ENCODE measurements around the gene LHCGR.
"Not testable (repeated sequence)": the region's sequence is repeated elsewhere in the genome, so short reads cannot be mapped to it uniquely, and the experiment has no call there.

The LHCGR gene

DNA sequence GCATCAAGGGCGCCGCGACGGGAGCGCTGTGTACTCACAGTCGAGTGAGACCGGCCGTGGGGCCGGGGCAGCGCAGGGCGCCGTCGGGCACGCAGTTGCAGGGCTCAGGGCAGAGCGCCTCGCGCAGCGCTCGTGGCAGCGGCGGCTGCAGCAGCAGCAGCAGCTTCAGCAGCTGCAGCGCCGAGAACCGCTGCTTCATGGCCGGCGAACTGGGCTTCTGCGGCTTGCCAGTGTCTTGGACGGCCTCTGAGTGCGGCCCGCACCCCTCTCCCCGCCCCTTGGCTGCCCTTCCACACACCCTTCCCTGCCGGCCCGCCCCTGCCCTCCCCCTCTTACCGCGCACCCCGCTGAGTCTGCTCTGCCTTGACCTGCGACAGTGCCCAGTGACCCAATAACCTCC is at the start of gene LHCGR:
TSS of gene LHCGR (minus strand) at position 252 of the 400 bp plus-strand sequence. CDS start at position 199, 53 bp downstream.
- no peak for DNase-seq

DNA sequence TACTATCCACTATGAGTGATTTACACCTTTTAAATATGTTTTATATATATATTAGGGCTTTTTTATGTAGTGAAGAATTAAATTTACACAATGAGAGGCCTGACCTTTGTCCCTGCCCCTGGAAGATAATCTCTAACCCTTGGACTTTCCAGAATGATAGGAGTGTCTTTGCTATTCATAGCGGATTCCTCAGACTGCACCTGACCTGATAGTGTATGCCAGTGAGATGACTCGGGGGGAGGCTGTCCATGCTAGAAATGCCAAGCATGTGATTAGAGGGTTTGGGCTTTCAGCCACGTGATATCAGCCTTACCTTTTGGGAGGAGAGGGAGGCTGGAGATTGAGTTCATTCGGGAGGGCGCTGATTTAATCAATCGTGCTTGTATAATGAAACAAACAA is 44.1 kb upstream of the LHCGR start:
- DNase-seq = no peak

DNA sequence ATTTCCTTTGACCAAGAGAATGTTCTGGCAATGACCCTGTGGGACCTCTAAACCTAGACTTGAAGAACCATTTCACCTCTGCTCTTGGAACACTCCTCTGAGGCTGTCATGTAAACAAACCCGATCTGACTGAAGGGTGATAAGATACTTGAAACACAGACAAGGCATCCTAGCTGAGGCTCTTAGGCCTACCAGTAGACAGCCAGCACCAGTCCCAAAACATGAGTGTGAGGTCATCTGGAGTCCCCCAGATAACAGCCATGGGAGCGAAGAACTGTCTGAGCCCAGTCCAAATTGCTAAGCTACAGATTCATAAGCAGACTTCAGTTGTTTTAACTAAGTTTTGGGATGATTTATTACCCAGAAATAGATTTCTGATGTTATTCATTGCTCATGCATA is 39.5 kb upstream of the LHCGR start:
- no peak for DNase-seq

DNA sequence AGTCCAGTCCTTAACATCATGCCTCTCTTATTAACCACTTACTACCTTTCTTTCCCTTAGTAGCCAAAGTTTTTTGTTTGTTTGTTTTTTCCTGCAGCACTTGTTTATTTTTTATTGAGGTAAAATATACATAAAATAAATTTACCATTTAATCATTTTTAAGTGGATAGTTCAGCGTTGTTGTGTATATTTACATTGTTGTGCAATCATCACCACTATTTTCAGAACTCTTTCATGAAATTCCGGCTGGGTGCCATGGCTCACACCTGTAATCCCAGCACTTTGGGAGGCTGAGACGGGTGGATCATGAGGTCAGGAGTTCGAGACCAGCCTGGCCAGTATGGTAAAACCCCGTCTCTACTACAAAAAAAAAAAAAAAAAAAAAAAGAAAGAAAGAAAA is 38.1 kb upstream of the LHCGR start:
- no peak for DNase-seq

DNA sequence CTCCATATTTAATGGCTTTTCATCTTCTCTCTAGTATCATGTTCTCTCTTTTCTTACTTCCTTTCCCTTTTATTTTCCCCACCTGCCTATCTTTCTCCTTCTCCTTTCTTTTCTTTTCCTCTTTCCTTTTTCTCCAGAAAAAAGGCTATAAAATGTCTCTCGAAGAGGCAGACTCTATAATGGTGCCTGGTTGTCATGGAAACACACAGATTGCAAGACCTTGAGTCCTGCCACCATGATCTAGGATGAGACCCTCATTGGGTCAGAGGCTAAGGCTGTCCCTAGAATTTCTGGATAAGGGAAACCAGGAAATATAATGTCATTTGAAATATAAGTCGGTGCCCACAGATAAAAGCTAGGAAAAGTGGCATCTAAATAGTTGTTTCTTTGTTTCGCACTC is 36.5 kb upstream of the LHCGR start:
- no peak for DNase-seq

DNA sequence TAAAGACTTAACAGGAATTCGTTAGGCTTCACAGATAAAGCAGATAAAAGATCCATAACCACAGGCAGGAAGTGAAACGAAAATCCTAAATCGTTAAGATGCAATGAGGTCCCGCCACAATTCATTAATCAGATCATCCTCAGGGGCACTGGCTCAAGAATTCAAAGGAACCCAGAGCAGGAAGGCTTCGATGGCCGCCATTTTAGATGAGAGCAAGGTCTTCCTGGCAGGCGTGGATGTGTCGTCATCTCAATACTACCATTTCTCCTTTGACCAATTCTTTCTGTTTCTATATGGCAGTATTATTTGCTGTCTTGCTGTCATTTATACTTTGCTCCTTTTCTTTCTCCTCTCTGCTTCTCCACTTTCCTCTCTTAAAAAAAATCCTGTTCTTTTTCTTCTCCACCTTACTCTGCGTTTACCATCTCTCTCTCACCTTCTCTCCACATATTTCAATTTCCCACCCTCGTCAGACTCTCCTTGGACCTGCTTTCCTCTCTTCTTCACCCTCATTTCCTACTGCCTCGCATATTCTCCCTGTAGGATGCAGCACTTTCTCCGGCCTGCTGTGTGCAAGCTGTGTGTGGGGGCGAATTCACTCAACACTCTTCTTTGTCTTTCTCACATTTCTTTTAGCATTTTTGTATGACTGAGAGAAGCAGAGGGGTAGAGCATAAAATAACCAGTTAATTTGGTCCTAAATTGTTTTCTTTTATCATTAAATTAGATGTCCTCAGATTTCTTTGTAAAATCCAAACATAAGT is 35.1 kb upstream of the LHCGR start:
- no peak for DNase-seq

DNA sequence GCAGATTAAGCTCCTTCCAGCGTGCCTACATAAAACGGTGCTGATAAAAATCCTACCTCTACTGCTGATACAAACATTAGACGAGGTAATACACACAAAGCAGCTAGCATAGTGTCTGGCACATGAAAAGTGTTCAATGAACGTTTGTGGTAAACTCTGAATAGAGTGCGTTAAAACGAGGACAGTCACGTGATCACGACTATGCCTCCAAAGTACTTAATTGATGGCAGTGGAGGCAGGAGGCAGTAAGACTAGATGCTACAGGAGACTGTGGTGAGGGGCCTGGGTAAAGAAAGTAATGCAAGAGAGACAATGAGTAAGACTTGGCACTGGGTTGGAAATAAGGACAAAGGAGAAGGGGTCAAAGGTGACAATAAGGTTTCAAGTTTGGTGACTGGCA is 32.1 kb upstream of the LHCGR start:
- DNase-seq = no peak

DNA sequence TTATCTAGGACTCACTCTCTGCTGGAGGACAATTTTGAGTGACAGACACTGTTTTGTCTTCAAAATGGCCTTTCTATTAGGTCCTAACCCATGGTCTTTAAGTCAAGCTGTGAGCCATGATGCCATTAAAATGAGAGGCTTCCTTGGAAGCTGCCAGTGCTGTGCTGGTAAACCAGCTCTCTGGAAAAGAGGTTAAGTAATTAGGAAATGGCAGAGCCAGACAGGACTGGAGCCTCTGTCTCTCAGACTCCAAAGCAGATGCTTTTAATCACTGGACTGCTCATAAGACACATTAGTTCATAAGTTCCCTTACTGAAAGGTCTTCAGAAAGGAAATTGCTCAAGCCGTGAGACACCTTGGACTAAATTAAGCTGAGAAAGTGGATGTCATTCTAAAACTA is 25.8 kb upstream of the LHCGR start:
- no peak for DNase-seq

DNA sequence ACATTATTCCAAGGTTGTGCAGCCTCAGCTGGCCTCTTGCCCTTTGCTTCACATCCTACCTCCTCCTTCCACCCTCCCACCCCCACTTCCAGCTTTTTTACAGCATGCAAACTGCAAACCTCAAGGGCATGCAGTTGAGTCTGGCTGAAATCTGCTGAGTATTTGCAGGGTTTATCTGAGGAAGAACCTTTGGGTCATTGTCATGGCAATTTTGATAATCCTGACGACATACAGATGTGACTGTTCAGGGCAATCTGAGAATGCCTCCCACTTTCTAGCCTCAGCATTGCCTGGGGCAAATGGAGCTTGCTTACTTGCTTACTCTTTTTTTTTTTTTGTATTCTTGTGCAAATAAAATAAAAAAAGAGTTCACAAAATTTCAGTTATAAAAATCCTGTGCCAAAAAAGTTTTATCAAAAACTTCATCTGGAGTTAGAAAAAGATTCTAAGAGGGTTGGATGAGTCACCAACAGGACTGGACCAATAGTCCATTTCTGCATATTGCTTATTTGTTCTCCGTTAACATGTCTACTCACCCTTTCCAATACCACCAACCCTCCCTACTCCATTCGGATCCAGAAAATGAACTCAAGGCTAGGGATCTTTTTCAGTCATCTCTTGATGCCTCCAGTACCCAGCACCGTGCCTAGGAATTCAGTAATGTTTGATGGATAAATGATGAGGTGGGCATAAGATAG is 23.6 kb upstream of the LHCGR start:
- no peak for DNase-seq

DNA sequence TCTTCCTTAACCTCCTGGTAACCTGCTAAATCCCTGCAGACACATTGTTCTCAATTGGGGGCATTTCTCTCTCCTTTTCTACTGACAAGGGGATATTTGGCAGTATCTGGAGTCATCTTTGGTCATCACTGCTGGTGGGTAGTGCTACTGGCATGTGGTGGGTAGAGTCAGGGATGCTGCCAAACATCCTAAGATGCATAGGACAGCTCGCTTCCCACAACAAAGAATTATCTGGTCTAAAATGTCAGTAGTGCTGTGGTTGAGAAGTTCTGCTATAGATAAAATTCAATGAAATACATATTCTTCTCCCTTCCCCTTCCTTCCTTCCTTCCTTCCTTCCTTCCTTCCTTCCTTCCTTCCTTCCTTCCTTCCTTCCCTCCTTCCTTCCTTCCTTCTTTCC is 18.7 kb upstream of the LHCGR start:
- no peak for DNase-seq

DNA sequence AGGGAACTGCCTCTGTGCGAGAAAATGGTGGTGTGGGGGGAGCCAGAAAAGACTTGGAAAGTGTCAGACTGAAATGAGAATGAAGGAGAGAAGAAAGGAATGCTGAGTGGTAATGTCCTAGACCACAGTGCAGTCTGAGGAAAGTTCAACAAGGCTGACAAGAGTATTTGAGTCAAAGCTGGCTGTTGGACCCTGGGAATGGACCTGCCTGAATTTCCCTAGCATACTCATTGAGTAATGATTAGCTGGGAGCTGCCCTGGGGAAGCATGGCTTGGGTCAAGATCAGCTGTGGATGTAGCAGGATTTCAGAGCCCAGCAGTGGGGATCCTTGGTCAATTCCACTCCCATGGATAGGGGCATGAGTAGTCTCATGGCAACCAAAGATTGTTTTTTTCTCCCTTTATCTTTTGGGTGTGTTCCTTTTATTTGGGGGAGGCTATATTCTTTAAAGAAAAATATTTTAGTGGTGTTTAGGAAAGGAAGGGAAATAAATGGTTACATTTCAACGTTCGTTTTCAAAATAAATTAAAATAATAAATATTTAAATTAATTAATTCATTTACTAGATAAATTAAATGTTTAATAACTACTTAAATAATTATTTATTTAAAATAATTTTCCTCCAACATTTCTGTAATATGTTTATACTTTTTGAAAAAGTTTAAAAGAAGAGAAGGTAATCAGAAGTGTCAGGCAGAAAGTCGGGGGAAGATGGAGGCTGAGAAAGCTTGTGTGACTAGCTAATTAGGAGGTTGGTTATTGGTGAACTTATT is 15.9 kb upstream of the LHCGR start:
- no peak for DNase-seq

DNA sequence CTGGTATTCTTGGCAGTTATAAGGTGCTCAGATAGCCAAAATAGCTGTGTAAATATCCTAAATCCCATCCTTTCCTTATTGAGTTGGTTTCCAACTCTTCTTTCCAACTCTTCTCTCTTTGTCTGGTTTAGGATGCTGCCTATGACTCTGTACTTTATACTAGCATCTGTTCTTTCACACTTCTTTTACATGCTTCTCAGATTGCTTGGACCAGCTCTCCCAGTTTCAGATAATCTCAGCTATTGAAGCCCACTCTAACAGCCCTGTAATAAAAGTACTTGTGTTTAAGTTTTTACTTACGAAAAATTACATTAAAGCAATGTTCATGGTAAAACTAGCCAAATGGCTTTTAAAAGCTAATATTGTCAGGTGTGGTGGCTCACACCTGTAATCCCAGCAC is 14.7 kb upstream of the LHCGR start:
- DNase-seq = no peak

DNA sequence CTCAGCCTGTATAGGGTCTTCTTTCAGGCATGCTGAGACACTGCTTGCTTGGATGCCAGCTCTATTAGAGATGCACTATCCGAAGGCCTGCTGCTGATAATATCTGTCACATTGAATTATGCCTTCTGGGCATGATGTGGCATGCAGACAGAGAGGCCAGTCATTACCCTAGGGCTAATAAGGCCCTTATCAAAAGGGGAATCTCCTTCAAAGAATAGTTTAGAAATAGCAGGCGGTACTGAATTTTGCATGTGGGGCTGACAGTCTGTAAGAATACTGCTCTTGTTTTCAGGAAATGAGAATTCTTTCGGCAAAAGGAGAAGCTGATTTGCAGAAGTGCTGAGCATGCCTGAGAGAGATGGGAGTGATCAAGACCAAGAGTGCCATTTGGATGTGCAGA is 13.1 kb upstream of the LHCGR start:
- DNase-seq = no peak

DNA sequence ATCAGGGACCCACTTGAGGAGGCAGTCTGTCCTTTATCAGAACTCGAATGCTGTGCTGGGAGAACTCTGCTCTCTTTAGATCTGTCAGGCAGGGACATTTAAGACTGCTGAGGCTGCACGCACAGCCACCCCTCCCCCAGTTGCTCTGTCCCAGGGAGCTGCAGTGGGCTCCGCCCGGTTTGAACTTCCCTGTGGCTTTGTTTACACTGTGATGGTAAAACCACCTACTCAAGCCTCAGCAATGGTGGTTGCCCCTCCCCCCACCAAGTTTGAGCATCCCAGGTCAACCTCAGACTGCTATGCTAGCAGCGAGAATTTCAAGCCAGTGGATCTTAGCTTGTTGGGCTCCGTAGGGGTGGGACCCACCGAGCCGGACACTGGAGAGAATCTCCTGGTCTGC is 11.8 kb upstream of the LHCGR start:
- no peak for DNase-seq

DNA sequence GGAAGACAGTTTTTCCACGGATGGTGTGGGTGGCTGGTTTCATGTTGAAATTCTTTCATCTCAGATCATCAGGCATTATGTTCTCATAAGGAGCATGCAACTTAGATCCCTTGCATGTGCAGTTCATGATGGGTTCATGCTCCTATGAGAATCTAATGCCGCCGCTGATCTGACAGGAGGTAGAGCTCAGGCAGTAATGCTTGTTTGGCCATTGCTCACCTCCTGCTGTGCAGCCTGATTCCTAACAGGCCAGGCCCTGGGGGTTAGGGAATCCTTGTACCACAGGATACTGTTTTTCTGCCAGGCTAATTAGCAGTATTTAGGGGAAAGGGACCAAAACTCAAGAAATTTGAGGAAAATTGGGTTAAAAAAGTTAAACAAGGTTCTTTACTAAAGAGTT is 5.3 kb upstream of the LHCGR start:
- DNase-seq = no peak

DNA sequence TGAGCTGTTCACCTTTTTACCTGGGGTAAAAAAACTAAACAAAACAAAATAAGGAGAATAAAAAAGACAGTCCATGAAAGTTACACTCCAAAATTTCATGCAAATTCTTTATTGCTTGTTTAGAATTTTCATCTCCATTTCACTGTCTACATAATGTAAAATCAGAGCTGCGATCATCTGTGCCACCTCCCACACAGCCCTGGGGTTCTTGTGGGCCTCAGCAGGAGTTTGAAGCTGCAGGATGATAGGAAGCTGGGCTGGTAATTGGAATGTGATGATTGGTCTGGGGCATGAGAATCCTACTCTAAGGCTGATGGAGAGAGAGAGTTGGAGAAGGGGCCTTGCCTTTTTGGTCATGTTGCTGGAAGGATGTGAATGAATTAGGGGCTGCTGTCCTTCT is 4.2 kb upstream of the LHCGR start:
- DNase-seq = no peak

DNA sequence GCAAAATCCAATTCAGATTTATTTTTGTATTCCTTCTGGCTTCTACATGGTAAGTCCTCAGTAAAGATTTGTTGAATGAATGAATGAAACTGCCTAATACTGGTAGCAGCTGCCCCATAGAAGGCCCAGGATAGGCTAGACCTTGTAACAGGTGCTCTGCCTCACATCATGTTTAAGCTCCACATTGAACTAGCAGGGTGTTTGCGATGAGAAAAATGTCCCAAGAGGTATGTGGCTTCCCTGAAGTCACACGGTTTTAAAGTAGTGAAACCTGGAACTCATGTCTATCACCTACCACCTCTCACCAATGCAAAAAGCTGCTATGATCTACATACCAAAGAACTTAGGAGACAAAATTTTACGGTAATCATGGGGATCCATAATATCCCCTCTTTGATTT is 765 bp upstream of the LHCGR start:
- no peak for DNase-seq

DNA sequence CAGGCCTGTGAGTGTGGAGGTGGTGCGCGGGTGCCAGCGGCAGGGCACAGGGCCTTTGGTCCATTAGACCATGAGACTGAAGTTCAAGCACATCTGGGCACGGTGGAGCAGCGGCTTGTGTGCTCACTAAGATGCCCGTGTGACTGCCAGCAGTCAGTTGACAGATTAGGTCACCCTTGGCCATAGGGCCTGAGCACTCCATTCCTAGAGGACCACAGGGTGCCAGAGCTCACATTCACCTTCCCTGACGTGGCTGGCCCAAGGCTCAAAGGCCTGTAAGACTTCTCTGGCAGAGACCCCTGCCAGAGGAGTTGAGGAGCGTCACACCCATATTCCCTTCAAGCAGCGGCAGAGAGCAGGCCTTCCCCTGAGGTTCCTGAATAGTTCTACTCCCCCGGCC is 650 bp downstream of the LHCGR start:
- DNase-seq = no peak

DNA sequence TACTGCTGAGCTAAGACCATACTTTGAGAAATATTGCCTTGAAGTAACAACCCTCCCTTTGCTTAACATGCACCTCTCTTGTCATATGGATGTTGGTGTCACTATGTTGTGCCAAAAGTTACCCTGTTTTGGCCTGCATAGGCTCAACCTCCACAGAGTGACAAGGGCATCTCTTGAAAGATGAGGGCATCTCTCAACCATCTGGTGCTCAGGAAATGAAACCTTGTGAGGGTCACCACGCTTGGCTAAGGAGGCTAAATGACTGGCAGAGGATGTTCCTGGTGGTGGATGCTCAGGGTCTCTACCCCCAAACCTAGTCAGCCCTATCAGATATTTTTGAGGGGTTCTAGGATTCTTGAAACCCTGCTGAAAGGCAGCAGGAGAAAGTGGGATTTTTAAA is 2.3 kb downstream of the LHCGR start:
- DNase-seq = no peak

DNA sequence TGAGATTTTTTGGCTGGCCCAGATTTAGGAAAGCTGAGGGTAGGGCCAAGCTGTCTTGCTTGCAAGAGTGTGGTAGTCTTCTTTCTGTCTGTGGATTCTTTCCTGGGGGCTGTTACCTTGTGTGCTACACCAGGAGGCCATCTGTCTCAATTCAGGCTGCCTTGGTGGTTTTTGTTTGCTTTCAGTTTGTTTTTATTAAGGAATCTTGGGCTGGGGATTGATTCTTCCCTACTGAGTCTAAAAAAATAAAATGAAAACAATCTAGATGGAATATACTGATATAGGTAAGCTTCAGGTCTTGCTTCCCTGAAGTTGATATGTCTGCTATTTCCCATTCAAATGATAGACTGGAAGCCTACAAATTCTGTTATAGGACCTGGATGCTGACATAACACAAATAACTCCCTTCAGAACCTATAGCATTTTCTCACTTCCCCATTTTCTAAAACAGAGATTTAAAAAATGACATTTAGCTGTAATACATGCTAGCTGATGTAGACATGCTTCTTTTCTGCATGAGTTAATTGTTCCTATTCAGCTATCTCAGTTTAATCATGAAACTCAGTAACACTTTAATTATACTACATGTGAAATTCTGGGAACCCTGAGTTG is 5.3 kb downstream of the LHCGR start:
- no peak for DNase-seq

DNA sequence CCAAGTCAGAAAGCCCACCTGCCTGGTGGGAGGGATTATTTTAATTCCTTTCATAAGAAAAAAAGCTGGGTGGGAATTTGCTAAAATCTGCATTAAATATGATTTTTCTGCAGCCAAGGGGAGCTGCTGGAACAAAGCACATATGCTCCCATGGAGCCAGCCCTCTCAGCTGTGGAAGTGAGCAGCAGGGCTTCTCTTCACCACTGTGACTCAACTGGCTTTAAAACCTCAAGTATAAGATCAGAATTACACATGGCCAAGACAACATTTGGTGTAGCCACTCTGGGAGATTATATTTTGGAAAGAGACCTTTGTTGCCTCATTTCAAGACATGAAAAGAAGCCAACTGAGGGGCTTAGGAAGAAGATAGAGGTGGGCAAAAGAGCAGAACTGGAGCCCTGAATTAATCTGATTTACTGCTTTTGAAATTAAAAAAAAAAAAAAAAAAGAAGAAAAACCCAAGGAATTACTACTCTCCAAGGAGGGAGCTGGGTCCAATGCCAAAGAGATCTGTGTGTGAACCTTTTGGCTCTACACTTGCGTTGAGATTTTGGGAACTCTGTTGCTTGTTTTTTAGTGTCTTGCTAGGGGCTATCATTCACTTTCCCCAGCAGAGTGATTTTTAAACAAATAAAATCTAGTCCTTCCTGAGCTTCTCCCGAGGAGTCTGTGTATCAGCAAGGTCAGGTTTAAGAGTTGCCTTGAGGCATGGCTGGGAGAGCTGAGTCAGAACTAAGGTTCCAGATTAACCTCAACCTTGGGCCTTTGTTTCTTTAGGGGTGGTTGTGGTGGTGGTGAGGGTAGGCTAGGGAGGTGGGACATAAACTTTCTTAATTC is 6.0 kb downstream of the LHCGR start:
- DNase-seq = no peak

DNA sequence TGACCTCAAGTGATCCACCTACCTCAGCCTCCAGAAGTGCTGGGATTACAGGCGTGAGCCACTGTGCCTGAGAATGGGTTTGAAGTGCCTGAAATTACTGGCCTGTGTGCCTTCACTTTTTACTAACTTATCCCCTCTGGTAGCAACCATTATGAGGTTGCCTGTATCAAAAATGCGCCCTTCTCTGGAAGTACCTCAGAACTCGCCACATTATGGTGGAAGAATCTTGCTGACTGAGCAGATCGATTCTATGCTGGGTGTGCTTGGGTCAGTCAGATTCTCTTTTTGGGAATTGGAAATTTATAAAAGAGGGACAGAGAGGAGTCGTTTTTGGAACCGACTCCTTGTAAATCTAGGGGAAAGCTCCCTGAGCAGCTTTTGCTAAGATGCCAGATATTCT is 8.2 kb downstream of the LHCGR start:
- DNase-seq = no peak

DNA sequence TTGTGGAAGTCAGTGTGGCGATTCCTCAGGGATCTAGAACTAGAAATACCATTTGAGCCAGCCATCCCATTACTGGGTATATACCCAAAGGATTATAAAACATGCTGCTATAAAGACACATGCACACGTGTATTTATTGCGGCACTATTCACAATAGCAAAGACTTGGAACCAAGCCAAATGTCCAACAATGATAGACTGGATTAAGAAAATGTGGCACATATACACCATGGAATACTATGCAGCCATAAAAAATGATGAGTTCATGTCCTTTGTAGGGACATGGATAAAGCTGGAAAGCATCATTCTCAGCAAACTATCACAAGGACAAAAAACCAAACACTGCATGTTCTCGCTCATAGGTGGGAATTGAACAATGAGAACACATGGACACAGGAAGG is 16.3 kb downstream of the LHCGR start:
- not testable (repeated sequence) for DNase-seq
